Renal cortex interstitium (tissue), 11 donors: Measurements from ENCODE around the gene GABBR2. TPM values are rescaled to one million over a fixed set of nuclear protein-coding genes. Genes with fewer than 3 reads are reported as not detected.
A peak's percentile ranks its signal among the peaks of the same experiment; 100 is the strongest.

Experiments
- DNase-seq, 11 donors: peaks; one replicate each; pipeline ENCODE4 v3.0.0-alpha.2; 2013; ENCODE audit warnings: low read depth in 9 of 11, low spot score in 4 of 11; ENCODE audit errors: extremely low read depth in 1 of 11
- polyA plus RNA-seq, 3 donors: library from polyadenylated mRNA; unstranded; fragments of 120-200 nt; gene quantifications; one replicate each; pipeline ENCODE4 v1.2.1, GENCODE V29; 2013; ENCODE audit not compliant: insufficient read length in 3 of 3

Gene GABBR2
- polyA plus RNA-seq, 3 donors, result 4.5 to 5.2 (median 5.0) TPM

DNA sequence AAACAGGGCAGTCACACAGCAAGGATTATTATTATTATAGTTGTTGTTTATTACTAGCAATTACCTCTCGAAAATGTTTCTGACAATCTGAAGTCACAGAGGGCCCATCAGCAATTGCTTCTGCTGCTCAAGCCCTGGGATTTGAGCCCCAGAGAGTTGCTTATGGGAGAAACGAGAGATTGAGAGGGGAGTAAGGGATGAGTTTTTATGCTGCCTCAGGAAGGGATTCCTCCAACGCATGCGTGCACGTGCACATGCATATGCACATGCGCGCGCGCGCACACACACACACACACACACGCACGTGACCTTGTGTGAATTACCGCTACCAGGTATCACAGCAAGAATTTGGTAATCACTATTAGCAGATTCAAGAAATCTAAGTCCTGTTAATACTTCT, 264.1 kb downstream of the GABBR2 start:
- no peak for DNase-seq

DNA sequence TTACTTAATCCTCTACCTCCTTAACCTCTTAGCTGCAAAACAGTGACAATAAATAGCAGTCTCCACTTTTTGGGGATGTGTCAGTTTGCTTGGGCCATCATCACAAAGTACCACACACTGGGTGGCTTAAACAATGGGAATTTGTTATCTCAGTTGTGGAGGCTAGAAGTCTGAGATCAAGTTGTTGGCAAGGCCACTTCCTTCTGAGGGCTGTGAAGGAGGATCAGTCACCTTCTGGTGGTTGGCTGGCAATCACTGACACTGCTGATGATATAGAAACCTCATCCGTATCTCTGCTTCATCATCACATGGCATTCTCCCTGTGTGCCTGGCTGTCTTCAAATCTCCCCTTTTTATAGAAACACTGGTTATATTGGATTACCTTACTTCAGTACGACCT, 266.2 kb downstream of the GABBR2 start:
- DNase-seq, result no peak

GRCh38 chr9:98442114-98442513, 266.6 kb downstream of the GABBR2 start:
- no peak for DNase-seq

- no peak for DNase-seq
Observed at GRCh38 chr9:98438666-98439065, 270.1 kb downstream of the GABBR2 start.

DNA sequence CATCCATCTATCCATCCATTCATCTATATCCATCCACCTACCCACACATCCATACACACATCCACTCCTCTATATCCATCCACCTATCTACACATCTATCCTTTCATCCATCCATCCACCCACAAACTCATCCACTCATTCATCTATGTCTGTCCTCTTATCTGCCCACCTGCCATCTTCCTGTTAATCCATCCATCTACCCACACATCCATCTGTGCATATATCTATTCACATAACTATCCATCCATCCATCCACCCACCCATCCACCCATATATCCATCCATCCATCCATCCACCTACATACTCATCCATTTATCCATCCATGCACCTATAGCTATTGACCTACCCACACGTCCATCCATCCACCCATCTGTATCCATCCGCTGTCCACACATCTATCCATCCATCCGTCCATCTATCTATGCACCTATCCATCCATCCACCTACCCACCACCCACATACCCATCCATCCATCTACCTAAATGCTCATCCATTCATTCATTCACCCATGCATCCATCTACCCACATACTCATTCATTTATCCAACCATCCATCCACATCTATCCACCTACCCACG, 271.2 kb downstream of the GABBR2 start:
- DNase-seq, result no peak

- DNase-seq, result no peak
Observed at GRCh38 chr9:98432960-98433359, 275.8 kb downstream of the GABBR2 start.

GRCh38 chr9:98432134-98432533, 276.6 kb downstream of the GABBR2 start:
- DNase-seq, result no peak

GRCh38 chr9:98430535-98431292, 278.0 kb downstream of the GABBR2 start:
- DNase-seq, result no peak

DNA sequence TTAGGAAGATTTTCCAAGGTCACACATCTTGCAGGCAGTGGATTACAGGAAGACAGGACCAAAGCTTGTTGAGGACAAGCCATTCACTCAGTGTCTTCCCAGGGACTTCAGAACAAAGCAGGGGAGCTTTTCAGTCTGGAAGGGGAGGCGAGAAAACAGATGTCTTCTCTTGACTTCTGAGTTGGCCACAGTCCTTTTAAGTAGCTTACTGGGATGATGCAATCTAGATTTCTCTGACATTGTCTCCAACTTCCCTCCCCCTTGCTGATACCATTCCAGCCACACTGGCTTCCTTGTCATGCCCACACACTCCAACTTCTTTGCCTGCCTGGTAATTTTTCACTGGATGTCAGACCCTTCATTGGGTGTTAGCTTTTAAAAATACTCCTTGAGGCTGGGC, 279.1 kb downstream of the GABBR2 start:
- DNase-seq, result no peak

DNA sequence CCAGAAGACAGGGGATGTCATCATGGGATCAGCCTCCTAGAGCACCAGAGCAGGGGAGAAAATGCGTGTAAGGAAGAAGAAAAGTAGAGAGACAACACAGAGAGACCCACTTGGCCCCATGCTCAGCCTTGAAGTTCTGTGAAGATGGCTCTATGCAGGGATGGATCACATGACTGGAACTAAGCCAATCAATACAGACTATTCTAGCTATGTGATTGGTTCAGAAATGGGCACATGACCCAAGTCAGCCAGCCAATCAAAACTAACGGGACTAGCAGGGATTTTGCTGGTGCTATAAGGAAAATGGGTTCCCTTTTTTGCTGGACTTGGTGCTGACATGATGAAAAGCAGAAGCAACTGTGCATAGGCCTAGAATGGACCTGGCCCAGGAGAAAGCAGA, 280.3 kb downstream of the GABBR2 start:
- no peak for DNase-seq

GRCh38 chr9:98427491-98427890, 281.2 kb downstream of the GABBR2 start:
- DNase-seq, result no peak

- DNase-seq, result no peak
Observed at GRCh38 chr9:98425079-98425478, 283.7 kb downstream of the GABBR2 start.

GRCh38 chr9:98419260-98419603, 289.5 kb downstream of the GABBR2 start:
- DNase-seq, result no peak

DNA sequence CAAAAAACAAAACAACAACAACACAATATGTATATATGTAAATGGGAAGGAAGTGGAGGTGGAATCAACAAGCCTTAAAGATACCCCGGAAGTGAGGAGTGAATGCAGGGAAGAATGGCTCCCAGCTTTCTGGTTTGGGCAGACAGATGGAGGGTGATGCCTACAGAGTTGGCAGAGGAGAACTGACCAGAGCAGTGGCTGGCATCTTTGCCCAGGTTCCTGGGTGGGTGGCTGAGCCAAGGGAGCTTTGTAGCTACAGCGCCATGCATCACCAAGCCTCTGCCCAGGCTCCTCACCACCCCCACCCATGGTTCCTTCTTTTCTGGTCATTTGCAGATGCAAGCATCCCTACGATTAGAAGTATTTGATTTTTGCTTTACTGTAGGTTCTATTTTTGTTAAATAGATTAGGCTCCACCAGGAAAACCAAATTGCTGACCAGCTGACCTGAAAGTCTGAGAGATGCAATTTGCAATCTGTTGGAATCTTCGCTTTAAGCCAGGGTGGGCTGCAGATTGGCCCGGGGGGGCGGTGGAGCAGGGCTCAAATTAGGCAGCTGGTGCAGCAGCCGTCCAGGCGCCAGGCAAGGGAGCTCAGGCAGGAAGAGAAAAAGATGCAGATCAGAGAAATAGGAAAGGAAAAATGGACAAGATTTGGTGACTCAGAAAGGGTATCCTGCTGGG, 290.0 kb downstream of the GABBR2 start:
- no peak for DNase-seq

DNA sequence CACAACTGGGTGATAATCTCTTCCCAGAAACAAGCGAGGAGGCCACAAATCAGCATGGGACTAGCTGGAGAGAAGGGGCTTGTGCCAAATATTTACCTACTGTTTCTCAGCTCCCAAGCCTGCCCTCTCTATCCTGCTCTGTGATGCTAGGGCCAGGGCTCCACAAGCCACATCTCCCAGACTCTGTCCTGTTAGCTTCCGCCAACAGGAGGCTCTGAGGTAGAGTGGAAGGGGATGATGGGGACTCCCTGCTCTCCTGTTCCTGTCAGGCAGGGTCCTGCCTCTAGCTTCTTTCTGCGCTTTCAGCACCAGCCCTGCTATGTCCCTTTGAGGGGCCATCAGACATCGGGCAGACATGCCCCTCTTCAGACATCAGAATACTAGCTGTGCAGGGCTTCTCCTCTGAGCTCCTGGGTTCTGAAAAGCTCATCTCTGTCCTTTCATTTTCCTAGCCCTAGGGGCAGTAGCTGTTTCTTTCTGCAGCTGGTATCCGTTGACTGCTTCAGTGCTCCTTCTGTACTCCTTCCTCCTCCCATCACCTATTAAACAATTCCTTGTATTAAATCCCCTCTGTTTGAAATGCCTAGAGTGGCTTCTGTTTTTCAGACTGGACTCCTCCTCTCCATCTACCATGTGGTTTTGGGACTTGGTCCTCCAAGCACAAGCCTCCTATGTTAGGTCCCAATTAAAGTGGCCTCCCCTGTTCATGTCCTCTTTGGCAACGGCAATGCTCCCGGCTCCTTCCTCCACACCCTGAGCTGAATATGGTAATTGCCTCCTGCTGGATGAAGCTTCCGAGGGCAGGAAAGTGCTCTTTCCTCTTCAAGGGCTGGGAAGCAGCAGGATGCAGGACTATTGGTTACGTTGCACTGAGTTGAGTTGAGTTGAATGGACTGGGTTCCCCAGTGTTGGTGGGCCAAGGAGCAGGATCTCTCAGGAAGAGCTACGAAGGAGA, 292.2 kb downstream of the GABBR2 start:
- DNase-seq, result no peak

GRCh38 chr9:98415782-98416181, 293.0 kb downstream of the GABBR2 start:
- DNase-seq, result no peak

- no peak for DNase-seq
Observed at GRCh38 chr9:98413084-98413483, 295.7 kb downstream of the GABBR2 start.

- DNase-seq, result peak; percentile 17 to 63 (median 45)
Observed at GRCh38 chr9:98412101-98412842, 296.5 kb downstream of the GABBR2 start.

DNA sequence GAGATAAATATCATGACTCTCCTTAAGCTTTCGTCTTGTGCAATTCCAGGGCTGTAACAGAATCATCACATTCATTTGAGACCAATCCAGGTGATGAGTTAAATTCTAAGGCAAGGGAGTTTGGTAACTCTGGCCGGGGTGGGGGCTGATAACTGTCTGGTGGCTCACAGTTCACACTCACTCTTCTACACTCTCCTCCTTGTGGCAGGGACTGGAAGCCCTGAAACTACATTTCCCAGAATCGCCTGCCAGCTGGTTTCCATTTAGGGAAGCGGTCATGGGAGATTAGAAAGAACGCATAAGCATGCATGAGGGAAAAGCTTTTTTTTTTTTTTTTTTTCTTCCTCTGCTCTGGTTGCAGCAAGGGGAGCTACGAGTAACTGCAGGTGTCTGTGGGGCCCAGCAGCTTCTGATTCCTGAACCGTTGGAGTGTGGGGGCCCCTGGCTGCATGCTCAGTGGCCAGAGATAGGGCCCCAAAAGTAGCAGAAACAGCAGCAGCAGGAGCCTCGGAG, 298.5 kb downstream of the GABBR2 start:
- peak; percentile 49 to 84 (median 64) for DNase-seq
